ENCODE results near the gene ARRDC2. TPM values are rescaled to one million over a fixed set of nuclear protein-coding genes. Genes with fewer than 3 reads are reported as not detected.
"Not testable (repeated sequence)": the region's sequence is repeated elsewhere in the genome, so short reads cannot be mapped to it uniquely, and the experiment has no call there.

The ARRDC2 gene
- 26.0 TPM for total RNA-seq
- long read RNA-seq, transcript ARRDC2-202 (8 exons, 2,528 nt): major isoform, 18 of 48 reads
- long read RNA-seq, transcript ARRDC2-201 (8 exons, 2,503 nt): minor isoform, 7 of 48 reads
- long read RNA-seq, partial matches to known transcripts: 4 of 48 reads
- long read RNA-seq, other reads (novel, unspliced or antisense): 16 of 48 reads

- DNase-seq (ENCODE audit: low spot score): peak; percentile 97
Measured at GRCh38 chr19:18007917-18008673, at the start of gene ARRDC2. TSS of gene ARRDC2 (plus strand) at chr19:18008170. CDS start at chr19:18008311, 141 bp downstream.

- DNase-seq (ENCODE audit: low spot score): no peak
Measured at GRCh38 chr19:17963936-17964691, 43.9 kb upstream of the ARRDC2 start.

- DNase-seq (ENCODE audit: low spot score): no peak
Measured at GRCh38 chr19:17965370-17966128, 42.4 kb upstream of the ARRDC2 start.

- no peak for DNase-seq (ENCODE audit: low spot score)
Measured at GRCh38 chr19:17966129-17966483, 41.9 kb upstream of the ARRDC2 start.

- DNase-seq (ENCODE audit: low spot score): no peak
Measured at GRCh38 chr19:17966550-17967256, 41.3 kb upstream of the ARRDC2 start, which contains the start of gene KCNN1. TSS of gene KCNN1 (plus strand) at chr19:17967107. CDS start at chr19:17973889, 6,782 bp downstream.

GRCh38 chr19:17967257-17968051, 40.5 kb upstream of the ARRDC2 start:
- DNase-seq (ENCODE audit: low spot score): no peak

- no peak for DNase-seq (ENCODE audit: low spot score)
Measured at GRCh38 chr19:17968362-17968761, 39.6 kb upstream of the ARRDC2 start.

GRCh38 chr19:17969096-17969792, 38.7 kb upstream of the ARRDC2 start:
- no peak for DNase-seq (ENCODE audit: low spot score)

GRCh38 chr19:17972230-17972629, 35.7 kb upstream of the ARRDC2 start:
- no peak for DNase-seq (ENCODE audit: low spot score)

GRCh38 chr19:17973759-17974158, 34.2 kb upstream of the ARRDC2 start:
- DNase-seq (ENCODE audit: low spot score): no peak

GRCh38 chr19:17974551-17974950, 33.4 kb upstream of the ARRDC2 start:
- DNase-seq (ENCODE audit: low spot score): no peak

GRCh38 chr19:17975032-17975431, 32.9 kb upstream of the ARRDC2 start:
- no peak for DNase-seq (ENCODE audit: low spot score)

- no peak for DNase-seq (ENCODE audit: low spot score)
Measured at GRCh38 chr19:17977021-17977420, 30.9 kb upstream of the ARRDC2 start.

GRCh38 chr19:17977488-17977887, 30.5 kb upstream of the ARRDC2 start:
- no peak for DNase-seq (ENCODE audit: low spot score)

- DNase-seq (ENCODE audit: low spot score): no peak
Measured at GRCh38 chr19:17981611-17982010, 26.4 kb upstream of the ARRDC2 start.

GRCh38 chr19:17982430-17982829, 25.5 kb upstream of the ARRDC2 start:
- no peak for DNase-seq (ENCODE audit: low spot score)

GRCh38 chr19:17985037-17985818, 22.7 kb upstream of the ARRDC2 start:
- DNase-seq (ENCODE audit: low spot score): no peak

- DNase-seq (ENCODE audit: low spot score): not testable (repeated sequence)
Measured at GRCh38 chr19:17986569-17986968, 21.4 kb upstream of the ARRDC2 start.

GRCh38 chr19:17988161-17988560, 19.8 kb upstream of the ARRDC2 start:
- DNase-seq (ENCODE audit: low spot score): no peak

All from mesenteric fat pad (tissue), 1 donor.